GM12864 (cell line): Measurements from ENCODE around the gene PLA2G6.

Experiments used
- DNase-seq: peaks from one replicate; pipeline ENCODE4 v3.0.0-alpha.2; 2011; ENCODE audit warnings: low read depth
- H3K4me3 ChIP-seq: 2 replicates; pipeline ENCODE4 v1.5.1; 2011; ENCODE audit warnings: mild to moderate bottlenecking, low read depth, low read length, control low read depth
- CTCF ChIP-seq: IDR thresholded peaks from 2 replicates; pipeline ENCODE4 v1.5.1; 2011; ENCODE audit warnings: low read depth, mild to moderate bottlenecking, moderate library complexity, low read length, control low read depth, inconsistent platforms; ENCODE audit errors: missing control alignments

PLA2G6 gene

GRCh38 chr22:38181453-38182200, at the start of gene PLA2G6:
TSS of gene PLA2G6 (minus strand) at chr22:38181830. CDS start at chr22:38169426, 12,404 bp downstream.
- peak within 1 kb of the TSS; percentile 72 for H3K4me3 ChIP-seq
- peak; percentile 95 for DNase-seq
- no peak for TF ChIP-seq CTCF

DNA sequence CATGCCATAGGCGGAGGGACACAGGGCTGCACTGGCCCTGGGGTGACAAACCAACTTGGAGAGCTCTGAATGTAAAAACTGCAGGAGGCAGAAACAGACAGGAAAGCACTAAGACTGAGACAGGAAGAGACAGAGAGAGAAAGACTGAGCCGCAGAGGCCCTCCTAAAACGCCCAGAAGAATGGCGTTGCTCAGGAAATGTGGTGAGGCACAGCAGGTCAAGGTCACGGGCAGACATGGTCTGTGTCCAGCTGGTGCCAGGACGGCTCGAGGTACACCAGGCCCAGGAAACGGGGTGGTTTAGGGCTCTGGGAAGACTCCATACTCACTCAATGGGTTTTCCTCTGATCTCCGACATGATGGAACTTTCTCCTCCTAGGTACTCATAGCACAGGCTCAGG, 49.3 kb upstream of the PLA2G6 start:
- no peak for DNase-seq
- H3K4me3 ChIP-seq = no peak overlapping the region
- TF ChIP-seq CTCF = no peak

DNA sequence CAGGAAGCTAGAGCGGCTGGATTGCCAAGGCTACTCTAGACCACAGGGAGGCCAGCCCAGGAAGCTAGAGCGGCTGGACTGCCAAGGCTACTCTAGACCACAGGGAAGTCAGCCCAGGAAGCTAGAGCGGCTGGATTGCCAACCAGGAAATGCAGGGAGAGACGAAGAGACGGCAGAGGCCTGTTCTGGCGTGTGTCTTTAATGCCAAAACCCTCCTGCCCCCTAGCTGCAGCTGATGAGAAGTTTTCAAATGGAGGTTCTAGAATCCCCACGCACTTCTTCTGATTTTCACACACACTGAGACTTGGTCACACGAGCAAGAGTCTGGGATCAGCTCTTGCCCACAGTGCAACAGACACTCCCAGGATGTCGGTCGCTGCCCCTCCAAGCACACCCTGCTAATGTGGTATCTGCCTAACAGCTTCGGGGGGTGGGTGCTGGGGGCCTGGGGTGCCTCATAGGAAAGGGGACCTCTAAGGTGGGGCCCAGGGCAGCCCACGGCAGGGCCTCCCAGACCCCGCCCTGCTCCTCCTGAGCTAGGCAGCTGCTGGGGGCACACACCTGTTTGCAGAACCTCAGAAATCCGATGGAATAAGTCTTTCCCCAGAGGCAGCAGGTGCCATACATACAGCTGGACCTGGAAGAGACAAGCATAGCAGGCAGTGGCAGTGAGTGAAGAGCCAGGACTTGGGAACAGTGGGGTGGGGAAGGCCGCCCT, 48.6 kb upstream of the PLA2G6 start:
- H3K4me3 ChIP-seq = no peak overlapping the region
- DNase-seq = no peak
- TF ChIP-seq CTCF = peak; percentile 50

GRCh38 chr22:38228873-38229740, 47.5 kb upstream of the PLA2G6 start:
- no peak for TF ChIP-seq CTCF
- no peak for DNase-seq
- H3K4me3 ChIP-seq = no peak overlapping the region

DNA sequence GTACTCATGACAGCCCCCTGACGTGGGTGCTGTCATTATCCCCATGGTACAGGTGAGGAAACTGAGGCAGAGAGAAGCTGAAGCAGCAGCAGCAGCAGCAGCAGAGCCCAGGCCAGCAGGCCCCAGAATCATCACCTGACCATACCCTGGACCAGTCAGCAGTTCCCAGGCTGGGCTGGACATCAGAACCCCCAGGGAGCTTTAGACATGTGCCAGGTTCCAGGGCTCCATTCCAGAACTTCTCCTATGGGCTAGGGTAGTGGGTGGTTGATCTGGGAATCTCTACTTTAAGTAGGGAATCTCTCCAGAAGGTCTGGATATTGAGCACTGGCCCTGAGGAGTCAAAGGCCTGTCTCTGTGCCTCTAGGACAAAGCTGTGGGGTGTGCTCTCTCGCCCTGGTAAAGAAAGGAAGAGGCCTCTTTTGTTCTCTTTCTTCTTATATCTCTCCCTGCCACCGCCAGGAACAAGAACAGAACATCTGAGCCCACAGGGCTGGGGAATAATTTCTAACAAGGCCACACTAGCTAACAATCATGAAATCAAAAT, 46.8 kb upstream of the PLA2G6 start:
- no peak for DNase-seq
- H3K4me3 ChIP-seq = no peak overlapping the region
- TF ChIP-seq CTCF = no peak

- TF ChIP-seq CTCF = no peak
- no peak overlapping the region for H3K4me3 ChIP-seq
- DNase-seq = no peak
Observed at GRCh38 chr22:38226853-38227649, 45.4 kb upstream of the PLA2G6 start.
